SIG-M5 (cell line): ENCODE results near the gene RRM1.
"Not testable (repeated sequence)": the region's sequence is repeated elsewhere in the genome, so short reads cannot be mapped to it uniquely, and the experiment has no call there.

ENCODE experiments used
- DNase-seq: peaks from one replicate; lab custom pipeline; 2025; lab: John Stamatoyannopoulos, UW

RRM1 gene

DNA sequence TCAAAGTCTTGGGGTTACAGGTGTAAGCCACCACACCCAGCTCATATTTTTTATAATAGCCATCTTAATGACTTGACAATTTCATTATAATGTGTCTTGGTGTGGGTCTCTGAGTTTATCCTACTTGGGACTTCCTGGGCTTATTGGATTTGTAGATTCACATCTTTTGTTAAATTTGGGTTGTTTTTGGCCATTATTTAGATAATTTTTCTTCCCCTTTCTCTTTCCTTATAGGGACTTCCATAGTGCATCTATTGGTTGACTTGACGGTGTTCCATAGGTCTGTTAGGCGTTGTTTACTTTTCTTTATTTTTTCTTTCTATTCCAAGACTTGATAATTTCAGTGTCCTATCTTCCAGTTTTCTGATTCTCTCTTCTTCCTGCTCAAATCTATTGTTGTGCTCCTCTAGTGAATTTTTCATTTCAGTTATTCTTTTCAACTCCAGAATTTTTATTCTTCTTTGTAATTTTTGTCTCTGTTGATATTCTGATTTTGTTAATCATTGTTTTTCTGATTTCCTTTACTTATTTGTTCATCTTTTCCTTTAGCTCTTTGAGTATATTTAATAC is 45.6 kb downstream of the RRM1 start:
- DNase-seq, result no peak

GRCh38 chr11:4146070-4146771 is 51.6 kb downstream of the RRM1 start:
- no peak for DNase-seq

- DNase-seq, result no peak
Observed at GRCh38 chr11:4146772-4147098, 52.1 kb downstream of the RRM1 start.

- no peak for DNase-seq
Observed at GRCh38 chr11:4154503-4154902, 59.9 kb downstream of the RRM1 start.

- no peak for DNase-seq
Observed at GRCh38 chr11:4156571-4156970, 62.0 kb downstream of the RRM1 start.

- not testable (repeated sequence) for DNase-seq
Observed at GRCh38 chr11:4158818-4159217, 64.2 kb downstream of the RRM1 start.

GRCh38 chr11:4161305-4161704 is 66.7 kb downstream of the RRM1 start:
- DNase-seq, result no peak

DNA sequence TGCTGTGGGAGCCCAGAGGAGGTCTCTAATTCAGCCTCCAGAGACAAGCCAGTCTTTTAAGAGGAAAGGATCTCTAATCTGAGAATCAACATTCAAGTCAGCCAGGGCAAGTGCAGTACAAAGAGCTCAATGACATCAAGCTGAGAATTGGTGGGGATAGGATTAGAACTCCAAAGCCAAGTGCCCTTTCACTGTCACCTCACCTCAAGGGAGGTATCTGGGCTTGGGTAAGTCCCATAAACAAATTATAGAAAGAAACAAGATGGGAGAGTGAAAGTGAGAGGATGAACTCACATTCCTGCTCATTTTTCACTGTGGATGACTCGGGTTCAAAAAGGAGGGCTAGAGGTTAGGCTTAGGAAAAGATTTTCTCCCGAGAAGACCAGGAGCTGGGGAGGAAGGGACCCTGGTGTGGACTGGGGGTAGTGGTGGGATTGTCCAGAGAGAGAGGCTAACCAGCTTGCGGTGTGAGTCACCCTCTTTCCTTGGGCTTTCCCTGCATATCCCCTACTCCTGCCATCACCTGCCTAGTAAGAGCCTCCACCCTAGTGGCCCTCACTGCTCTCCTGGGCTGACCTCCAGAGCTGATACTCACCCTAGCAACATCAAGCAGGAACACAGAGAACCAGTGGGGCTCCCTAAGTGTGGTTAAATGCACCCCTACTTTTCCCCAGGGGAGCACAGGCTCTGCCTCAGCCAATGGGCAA is 70.4 kb downstream of the RRM1 start:
- no peak for DNase-seq

- no peak for DNase-seq
Observed at GRCh38 chr11:4167292-4167691, 72.7 kb downstream of the RRM1 start.

DNA sequence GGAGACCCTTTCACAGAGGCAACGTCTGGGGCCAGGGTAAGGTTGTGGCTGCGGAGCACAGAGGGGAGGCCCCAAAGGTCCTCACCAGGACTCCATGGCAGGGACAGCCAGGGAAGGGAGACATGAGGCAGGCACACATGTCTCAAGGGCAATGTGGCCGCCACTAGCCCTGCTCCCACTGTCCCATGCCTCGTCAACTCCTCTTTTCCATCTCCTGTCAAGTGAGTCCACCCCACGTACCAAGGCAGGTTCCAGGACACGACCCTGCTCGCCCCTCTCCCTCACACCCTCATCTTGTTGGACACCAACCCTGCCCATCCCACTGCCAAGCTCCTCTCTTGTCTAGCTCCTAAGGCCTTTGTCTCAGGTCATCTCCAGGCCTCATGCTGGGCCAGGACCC is 73.2 kb downstream of the RRM1 start:
- no peak for DNase-seq

DNA sequence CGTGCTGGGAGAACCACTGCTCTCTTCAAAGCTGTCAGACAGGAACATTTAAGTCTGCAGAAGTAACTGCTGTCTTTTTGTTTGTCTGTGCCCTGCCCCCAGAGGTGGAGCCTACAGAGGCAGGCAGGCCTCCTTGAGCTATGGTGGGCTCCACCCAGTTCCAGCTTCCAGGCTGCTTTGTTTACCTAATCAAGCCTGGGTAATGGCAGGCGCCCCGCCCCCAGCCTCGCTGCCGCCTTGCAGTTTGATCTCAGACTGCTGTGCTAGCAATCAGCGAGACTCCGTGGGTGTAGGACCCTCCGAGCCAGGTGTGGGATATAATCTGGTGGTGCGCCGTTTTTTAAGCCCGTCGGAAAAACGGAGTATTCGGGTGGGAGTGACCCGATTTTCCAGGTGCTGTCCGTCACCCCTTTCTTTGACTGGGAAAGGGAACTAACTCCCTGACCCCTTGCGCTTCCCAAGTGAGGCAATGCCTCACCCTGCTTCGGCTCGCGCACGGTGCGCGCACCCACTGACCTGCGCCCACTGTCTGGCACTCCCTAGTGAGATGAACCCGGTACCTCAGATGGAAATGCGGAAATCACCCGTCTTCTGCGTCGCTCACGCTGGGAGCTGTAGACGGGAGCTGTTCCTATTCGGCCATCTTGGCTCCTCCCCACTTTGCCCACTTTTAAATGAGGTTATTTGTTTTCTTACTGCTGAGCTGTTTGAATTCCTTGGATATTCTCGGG is 81.2 kb downstream of the RRM1 start:
- DNase-seq, result not testable (repeated sequence)

DNA sequence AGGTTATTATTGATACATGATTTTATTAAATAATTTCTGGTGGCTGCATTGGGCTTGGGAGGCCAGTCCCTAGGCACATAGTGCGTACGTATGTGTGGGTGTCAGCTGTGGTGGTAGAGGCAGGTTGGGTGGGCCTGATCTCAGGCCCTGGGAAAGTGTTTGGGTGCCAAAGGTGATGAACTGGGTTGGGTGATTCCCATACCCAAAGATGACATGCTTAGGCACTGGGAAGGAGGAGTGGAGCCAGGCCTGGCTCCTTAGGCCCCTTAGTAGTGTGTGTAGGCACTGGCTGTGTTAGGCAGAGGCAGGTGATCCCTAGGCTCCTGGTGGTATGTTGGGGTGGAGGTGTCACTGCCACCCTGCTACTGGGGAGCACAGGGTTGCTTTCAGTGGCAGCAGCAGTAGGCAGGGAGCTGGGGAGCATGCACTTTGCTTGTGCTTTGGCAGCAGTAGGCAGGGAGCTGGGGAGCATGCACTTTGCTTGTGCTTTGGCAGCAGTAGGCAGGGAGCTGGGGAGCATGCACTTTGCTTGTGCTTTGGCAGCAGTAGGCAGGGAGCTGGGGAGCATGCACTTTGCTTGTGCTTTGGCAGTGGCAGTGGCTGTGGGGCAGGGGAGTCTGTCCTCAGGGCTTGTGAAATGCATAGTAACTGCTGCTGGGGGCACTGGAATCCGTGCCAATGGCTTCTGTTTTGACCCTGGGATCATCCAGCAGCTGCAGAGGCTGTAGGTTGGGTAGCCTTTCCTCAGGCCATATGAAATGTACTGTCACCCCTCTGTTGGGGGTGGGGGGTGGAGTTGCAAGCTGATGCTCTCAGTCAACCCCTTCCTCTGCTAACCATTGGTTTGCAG is 84.4 kb downstream of the RRM1 start:
- DNase-seq, result no peak

DNA sequence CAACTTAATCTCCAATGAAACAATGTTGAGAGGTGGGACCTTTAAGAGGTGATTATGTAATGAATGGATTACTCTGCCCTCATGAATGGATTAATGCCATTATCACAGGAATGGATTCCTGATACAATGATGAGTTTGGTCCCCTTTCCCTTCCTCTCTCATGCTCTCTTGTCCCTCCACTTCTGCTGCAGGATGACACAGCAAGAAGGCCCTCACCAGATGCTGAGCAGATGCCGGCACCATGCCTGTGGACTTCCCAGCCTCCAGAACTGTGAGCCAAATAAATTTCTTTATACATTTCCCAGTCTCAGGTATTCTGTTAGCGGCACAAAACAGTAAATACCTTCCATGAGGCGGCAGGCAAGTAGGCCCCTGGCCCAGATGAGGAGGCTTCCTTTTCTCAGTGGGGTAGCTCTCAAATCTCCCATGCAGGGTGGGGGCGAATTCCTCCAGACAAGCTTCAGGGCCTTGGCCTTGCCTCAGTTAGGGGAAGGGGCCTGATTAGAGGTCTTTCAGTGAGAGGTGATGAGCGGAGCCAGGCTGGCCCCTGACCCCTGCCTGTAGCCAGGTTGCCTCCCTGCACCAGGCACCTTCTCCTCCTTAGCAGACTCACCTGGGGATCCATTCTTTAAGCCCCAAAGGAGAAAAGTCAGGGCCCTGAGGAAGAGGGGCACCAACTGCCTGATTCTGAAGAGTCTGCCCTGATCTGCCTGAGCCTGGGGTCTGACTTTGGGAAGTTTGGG is 86.0 kb downstream of the RRM1 start:
- DNase-seq, result no peak

DNA sequence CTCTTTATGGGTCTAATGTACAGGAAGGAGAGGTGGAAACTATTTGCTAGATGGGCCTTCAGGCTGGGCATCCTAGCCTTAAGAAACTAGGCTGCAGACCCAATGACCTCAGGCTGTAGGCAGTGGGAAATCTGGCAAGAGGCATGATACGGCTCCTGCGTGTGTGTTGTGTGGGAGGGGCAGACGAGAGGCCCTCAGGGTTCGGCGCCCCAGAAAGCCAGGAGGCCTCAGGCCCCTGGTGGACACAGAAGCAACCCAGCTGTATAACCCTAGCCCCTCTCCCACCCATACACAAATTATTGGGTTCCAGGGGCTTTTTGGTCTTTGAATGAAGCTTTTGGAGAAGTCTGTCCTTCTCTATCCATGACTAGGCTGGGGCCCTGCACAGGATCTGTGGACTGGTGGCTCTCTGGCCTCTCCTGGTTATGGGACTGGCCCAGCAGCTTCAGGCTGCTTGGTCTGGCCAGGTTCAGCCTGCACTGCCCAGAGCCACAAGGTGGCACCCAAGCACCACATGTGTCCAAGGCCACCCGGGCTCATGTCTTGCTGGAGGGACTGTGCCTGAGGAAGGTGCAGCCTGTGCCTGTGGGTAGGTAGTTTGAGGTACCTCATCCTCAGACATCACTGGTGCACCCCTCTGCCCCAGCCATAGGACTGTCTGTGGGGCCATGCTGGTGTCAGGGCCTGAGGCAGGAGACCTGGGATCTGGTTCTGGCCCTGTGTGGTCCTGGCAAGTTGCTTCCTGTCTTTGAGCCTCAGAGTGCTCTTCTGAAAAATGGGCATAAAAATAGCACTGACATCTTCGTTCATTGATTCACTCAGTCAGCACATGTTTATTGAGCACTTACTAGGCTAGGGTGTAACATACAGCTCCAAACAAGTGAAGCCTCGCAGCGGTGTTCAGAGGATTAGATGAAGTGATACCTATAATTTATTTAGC is 87.5 kb downstream of the RRM1 start:
- DNase-seq, result no peak

DNA sequence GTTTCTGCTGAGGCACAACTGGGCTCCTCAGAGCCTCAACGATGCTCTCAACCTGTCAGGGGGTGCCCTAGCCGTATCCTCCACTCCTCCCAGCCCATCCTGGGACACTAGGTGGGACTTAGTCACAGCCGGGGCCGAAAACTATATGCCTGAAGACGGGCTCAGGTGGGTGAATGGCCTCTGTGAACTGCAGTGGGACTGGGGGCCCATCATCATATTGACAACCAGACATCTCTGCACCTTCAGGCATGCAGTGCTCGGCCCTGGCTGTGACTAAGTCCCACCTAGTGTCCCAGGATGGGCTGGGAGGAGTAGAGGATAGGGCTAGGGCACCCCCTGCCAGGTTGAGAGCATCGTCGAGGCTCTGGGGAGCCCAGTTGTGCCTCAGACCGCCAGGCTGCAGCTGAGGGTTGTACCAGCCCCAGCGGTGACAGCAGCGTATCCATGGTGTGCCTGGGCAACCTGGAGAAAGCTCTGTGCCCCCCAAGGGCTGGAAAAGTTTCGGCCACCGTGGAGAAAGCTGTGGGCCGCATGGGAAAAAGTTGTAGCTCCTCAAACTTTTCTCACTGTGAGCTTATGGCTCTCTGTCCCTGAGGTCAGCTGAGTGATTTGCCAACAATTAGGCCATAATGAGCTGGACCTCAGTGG is 88.9 kb downstream of the RRM1 start:
- no peak for DNase-seq

- DNase-seq, result no peak
Observed at GRCh38 chr11:4184163-4184916, 89.7 kb downstream of the RRM1 start.

DNA sequence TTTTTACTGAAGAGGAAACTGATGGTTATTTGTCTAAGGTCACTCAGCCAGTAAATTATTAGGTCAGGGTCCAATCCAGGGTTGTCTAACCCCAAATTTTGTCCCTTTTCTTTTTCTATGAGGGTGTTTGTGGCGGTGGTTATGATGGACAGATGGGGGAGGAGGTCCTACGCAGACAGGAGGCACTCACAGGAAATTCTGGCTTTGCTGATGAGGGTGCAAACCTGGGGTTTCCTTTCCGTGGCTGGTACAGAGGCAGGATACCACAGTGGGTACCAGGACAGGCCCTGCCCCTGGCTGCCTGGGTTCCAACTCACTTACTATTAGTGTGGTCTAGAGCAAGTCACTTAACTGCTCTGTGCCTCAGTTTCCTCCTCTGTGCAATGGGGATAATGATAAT is 91.0 kb downstream of the RRM1 start:
- no peak for DNase-seq

DNA sequence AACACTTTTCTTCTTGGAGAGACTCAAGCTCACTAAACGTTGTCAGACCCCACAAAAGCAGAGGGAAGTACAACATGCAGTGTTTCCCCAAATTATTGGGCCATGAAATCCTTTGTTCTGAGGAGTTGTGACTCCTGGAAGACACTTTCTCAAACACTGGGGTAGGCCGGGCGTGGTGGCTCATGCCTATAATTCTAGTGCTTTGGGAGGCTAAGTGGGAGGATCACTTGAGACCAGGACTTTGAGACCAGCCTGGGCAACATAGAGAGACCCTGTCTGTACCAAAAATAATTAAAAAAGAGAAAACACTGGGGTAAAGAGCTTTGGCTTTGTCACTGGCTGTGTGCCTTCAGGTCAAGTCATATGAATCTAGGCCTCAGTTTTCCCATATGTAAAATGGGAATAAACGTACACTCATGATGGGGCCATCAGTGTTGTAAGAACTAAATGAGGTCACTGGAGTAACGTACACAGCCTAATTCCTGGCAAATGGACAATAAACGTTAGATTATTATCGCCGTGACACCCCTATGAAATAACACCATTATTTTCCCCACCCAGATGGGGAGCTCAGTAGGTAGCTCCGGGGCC is 92.0 kb downstream of the RRM1 start:
- DNase-seq, result no peak
